GM12891 (cell line): Measurements from ENCODE around the gene TWF2.

ENCODE experiments used
- POLR2A ChIP-seq: IDR thresholded peaks from 2 replicates; pipeline ENCODE4 v1.6.1; 2011; ENCODE audit warnings: low read depth, low read length, control low read depth
- POLR2AphosphoS5 ChIP-seq: IDR thresholded peaks from 2 replicates; pipeline ENCODE4 v1.6.1; 2011; ENCODE audit warnings: low read depth, low read length, control low read depth
- SPI1 ChIP-seq: IDR thresholded peaks from 2 replicates; pipeline ENCODE4 v1.6.1; 2011; ENCODE audit warnings: low read depth, low read length, control low read depth

- no peak for TF ChIP-seq POLR2A
- no peak for TF ChIP-seq POLR2AphosphoS5
- no peak for TF ChIP-seq SPI1
Observed at GRCh38 chr3:52185311-52185710, 53.6 kb downstream of the TWF2 start.
